Stimulated activated naive CD8-positive, alpha-beta T cell treated with anti-CD3 and anti-CD28 coated beads, Interleukin-15, amount 100 ng/mL, for 72 hours (primary cell): ENCODE data around the gene SECTM1.
"Not testable (repeated sequence)": the region's sequence is repeated elsewhere in the genome, so short reads cannot be mapped to it uniquely, and the experiment has no call there.

ENCODE experiments used
- ATAC-seq: fragments of 150-1000 bp; cut with Tn5 transposase; 2 replicates; pipeline ENCODE4 v1.10.0; 2021; ENCODE audit warnings: mild to moderate bottlenecking, moderate library complexity
- DNase-seq, 2 donors: peaks; one replicate each; pipeline ENCODE4 v3.0.0; 2021 to 2022
- H3K27ac Mint-ChIP-seq, 2 donors: one replicate each; pipeline ENCODE4 v1.8.0; 2022; ENCODE audit warnings: mild to moderate bottlenecking in 2 of 2, mixed read lengths in 2 of 2, moderate library complexity in 2 of 2
- H3K27me3 Mint-ChIP-seq: one replicate; pipeline ENCODE4 v1.8.0; 2022; ENCODE audit warnings: mixed read lengths
- H3K4me1 Mint-ChIP-seq: one replicate; pipeline ENCODE4 v1.8.0; 2022; ENCODE audit warnings: mild to moderate bottlenecking, mixed read lengths
- H3K4me3 Mint-ChIP-seq, 2 donors: one replicate each; pipeline ENCODE4 v1.8.0; 2022; ENCODE audit warnings: mild to moderate bottlenecking in 2 of 2, mixed read lengths in 2 of 2, moderate library complexity in 1 of 2
- H3K9me3 Mint-ChIP-seq, 2 donors: one replicate each; pipeline ENCODE4 v1.8.0; 2022; ENCODE audit warnings: mixed read lengths in 2 of 2

Gene SECTM1

GRCh38 chr17:82372249-82373071 lies 38.9 kb upstream of the SECTM1 start:
- DNase-seq (no peak), ATAC-seq (peak; percentile 17)
- Mint-ChIP-seq H3K4me1 (peaks cover 26% of the 10 kb centered on the region), H3K27me3 (peaks cover 74% of the 10 kb centered on the region), H3K9me3 (no peaks in the 10 kb centered on the region), H3K4me3 (peak overlapping the region; percentile 32 to 51), H3K27ac (no peak overlapping the region)

- Mint-ChIP-seq H3K4me1 (peaks cover 26% of the 10 kb centered on the region), H3K27ac (no peak within 1 kb of the TSS), H3K9me3 (no peaks in the 10 kb centered on the region), H3K27me3 (peaks cover 71% of the 10 kb centered on the region), H3K4me3 (peak within 1 kb of the TSS; percentile 62 to 84)
- DNase-seq: no peak
- ATAC-seq: no peak
These were observed 38.0 kb upstream of the SECTM1 start, which contains the start of gene UTS2R for GRCh38 chr17:82371333-82372248. UTS2R (plus strand) TSS chr17:82371765; CDS start chr17:82374325, 2,560 bp downstream.

GRCh38 chr17:82370471-82371332 lies 37.1 kb upstream of the SECTM1 start:
- Mint-ChIP-seq H3K4me3 (peak overlapping the region; percentile 62 to 84), H3K4me1 (peaks cover 26% of the 10 kb centered on the region), H3K9me3 (no peaks in the 10 kb centered on the region), H3K27me3 (peaks cover 62% of the 10 kb centered on the region), H3K27ac (no peak overlapping the region)
- DNase-seq: no peak
- ATAC-seq: peak; percentile 66

DNA sequence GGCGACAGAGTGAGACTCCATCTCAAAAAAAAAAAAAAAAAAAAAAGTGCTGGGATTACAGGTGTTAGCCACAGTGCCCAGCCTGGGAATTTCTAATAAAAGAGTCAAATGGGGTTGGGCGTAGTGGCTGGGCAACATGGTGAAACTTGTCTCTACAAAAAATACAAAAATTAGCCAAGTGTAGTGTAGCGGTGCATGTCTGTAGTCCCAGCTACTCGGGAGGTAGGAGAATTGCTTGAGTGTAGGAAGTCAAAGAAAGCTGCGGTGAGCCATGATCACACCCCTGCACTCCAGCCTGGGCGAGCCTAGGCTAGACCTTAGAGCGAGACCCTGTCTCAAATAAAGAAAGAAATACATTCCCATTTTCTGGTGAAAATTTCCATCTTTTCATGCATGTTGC lies 35.6 kb upstream of the SECTM1 start:
- peaks cover 26% of the 10 kb centered on the region for H3K4me1 Mint-ChIP-seq
- no peak for DNase-seq
- peaks cover 51% of the 10 kb centered on the region for H3K27me3 Mint-ChIP-seq
- H3K4me3 Mint-ChIP-seq: no peak overlapping the region
- no peak for ATAC-seq
- H3K27ac Mint-ChIP-seq: no peak overlapping the region
- H3K9me3 Mint-ChIP-seq: no peaks in the 10 kb centered on the region

- no peak for ATAC-seq
- Mint-ChIP-seq H3K27me3 (peaks cover 40% of the 10 kb centered on the region), H3K4me3 (no peak overlapping the region)
These were observed 34.4 kb upstream of the SECTM1 start for GRCh38 chr17:82367724-82368524.

GRCh38 chr17:82366749-82367148 lies 33.2 kb upstream of the SECTM1 start:
- peaks cover 36% of the 10 kb centered on the region for H3K27me3 Mint-ChIP-seq
- H3K4me3 Mint-ChIP-seq: no peak overlapping the region
- DNase-seq (no peak), ATAC-seq (no peak)
- no peaks in the 10 kb centered on the region for H3K9me3 Mint-ChIP-seq
- no peak overlapping the region for H3K27ac Mint-ChIP-seq
- H3K4me1 Mint-ChIP-seq: peaks cover 10% of the 10 kb centered on the region

More at GRCh38 chr17:82367724-82368524, 34.4 kb upstream of the SECTM1 start:
- Mint-ChIP-seq H3K9me3 (no peaks in the 10 kb centered on the region), H3K4me1 (peaks cover 18% of the 10 kb centered on the region), H3K27ac (no peak overlapping the region)
- DNase-seq: no peak

DNA sequence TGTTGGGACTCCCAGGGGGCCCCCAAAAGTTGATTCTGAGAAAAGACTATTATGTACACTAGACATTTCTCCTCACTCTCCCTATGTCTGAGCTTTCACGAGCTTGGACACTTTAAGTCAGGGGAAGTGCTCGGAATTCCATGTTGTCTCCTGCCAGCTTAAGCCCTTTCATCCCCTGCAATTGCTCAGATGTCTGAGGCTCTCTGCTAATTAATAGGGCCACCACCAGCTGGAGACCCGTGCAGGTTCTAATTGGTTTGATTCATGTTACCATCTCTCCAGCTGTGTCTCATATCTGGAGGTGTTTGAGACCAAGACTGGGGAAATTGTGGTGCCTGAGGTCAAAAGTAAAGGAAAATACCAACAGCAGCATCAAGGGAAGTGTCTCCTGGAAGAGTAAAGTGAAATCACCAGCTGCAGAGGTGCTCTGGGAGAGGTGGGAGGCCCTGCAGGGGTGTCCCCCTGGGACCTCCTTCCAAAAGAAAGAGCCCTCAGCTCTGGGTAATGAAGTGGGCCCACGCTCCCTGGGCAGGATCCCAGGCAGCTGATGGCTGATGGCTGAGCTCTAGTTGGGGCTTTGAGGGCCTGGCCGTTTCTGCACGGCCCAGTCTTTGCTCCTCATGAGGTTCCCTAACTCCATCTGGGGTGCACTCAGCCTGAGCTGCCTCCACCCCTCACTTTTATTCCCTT lies 32.2 kb upstream of the SECTM1 start:
- DNase-seq: no peak
- ATAC-seq: no peak
- Mint-ChIP-seq H3K27me3 (peaks cover 34% of the 10 kb centered on the region), H3K27ac (no peak overlapping the region), H3K4me1 (peaks cover 4% of the 10 kb centered on the region), H3K4me3 (no peak overlapping the region), H3K9me3 (no peaks in the 10 kb centered on the region)

- no peak for ATAC-seq
- DNase-seq: no peak
- H3K27ac Mint-ChIP-seq: peak overlapping the region in 1 of 2 donors; percentile 74
- peaks cover 12% of the 10 kb centered on the region for H3K4me1 Mint-ChIP-seq
- no peaks in the 10 kb centered on the region for H3K9me3 Mint-ChIP-seq
- H3K4me3 Mint-ChIP-seq: no peak overlapping the region
- peaks cover 29% of the 10 kb centered on the region for H3K27me3 Mint-ChIP-seq
These were observed 28.5 kb upstream of the SECTM1 start for GRCh38 chr17:82361885-82362633.

- H3K9me3 Mint-ChIP-seq, DNase-seq, H3K4me3 Mint-ChIP-seq, ATAC-seq: not testable (repeated sequence)
- Mint-ChIP-seq H3K27ac (peak overlapping the region in 1 of 2 donors; percentile 12), H3K27me3 (peaks cover 51% of the 10 kb centered on the region), H3K4me1 (peaks cover 12% of the 10 kb centered on the region)
These were observed 26.0 kb upstream of the SECTM1 start for GRCh38 chr17:82359451-82360074.

- DNase-seq: peak in 1 of 2 donors; percentile 35
- H3K4me1 Mint-ChIP-seq: peaks cover 12% of the 10 kb centered on the region
- peak; percentile 72 for ATAC-seq
- peak within 1 kb of the TSS in 1 of 2 donors; percentile 0 for H3K4me3 Mint-ChIP-seq
- H3K9me3 Mint-ChIP-seq: no peaks in the 10 kb centered on the region
- H3K27me3 Mint-ChIP-seq: peaks cover 52% of the 10 kb centered on the region
- H3K27ac Mint-ChIP-seq: peak within 1 kb of the TSS in 1 of 2 donors; percentile 89
These were observed 25.1 kb upstream of the SECTM1 start, which contains the start of gene TEX19 for GRCh38 chr17:82358465-82359350. TEX19 (plus strand) TSS chr17:82359247; CDS start chr17:82362151, 2,904 bp downstream.

DNA sequence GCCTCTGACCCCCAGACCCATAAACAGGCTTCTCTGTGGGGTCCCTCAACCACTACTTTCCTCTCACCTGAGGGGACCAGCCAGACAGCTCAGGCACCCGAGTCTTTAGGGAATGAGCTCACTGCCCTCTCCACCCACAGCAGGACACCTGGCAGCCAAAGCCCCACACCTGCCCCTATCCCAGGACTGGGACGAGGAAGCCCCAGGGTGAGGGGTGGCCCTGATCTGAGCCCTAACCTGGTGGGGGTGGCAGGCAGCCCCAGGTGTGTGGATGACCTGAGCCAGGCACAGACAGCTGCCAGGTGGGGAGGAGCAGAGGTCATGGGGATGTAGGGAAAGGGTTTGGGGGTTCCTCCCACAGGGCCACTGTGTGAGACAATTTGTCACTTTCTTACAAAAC lies 23.8 kb upstream of the SECTM1 start:
- DNase-seq (no peak), ATAC-seq (no peak)
- no peak overlapping the region for H3K4me3 Mint-ChIP-seq
- no peak overlapping the region for H3K27ac Mint-ChIP-seq
- peaks cover 53% of the 10 kb centered on the region for H3K27me3 Mint-ChIP-seq
- no peaks in the 10 kb centered on the region for H3K9me3 Mint-ChIP-seq
- H3K4me1 Mint-ChIP-seq: peaks cover 14% of the 10 kb centered on the region

DNA sequence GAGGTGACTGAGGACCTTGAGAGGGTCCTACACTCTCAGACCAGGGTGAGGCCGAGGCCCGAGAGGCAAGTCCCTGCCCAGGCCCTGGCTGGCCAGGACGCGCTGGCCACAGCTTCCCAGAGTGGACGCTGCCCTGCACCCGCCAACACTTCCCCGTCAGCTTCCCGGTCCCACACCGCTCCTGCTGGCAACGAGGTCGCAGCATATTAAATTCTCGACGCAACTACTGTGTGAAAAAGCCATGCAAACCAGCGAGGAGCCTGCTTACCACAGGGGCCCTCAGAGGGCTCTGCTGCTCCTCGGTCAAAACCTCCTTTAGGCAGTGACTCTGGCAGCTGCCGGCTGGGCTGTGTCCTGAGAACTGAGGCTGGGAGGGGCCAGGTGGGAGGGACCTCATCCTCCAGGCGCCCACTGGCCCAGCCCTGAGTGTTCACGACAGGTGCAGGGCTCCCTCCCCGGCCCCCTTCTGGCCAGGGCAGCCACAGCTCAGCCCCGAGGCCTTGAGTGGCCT lies 23.3 kb upstream of the SECTM1 start:
- peak overlapping the region in 1 of 2 donors; percentile 12 for H3K27ac Mint-ChIP-seq
- H3K4me1 Mint-ChIP-seq: peaks cover 19% of the 10 kb centered on the region
- peaks cover 54% of the 10 kb centered on the region for H3K27me3 Mint-ChIP-seq
- no peak for DNase-seq
- H3K4me3 Mint-ChIP-seq: no peak overlapping the region
- H3K9me3 Mint-ChIP-seq: no peaks in the 10 kb centered on the region
- ATAC-seq: no peak
